HG03039 (cell line): ENCODE results near the gene EXOC6B.

Experiments used
- ATAC-seq: cut with Tn5 transposase; IDR thresholded peaks from one replicate; pipeline ENCODE4 v1.9.1; 2021; ENCODE audit warnings: mild to moderate bottlenecking, moderate library complexity; ENCODE audit not compliant: unreplicated experiment

Gene EXOC6B

DNA sequence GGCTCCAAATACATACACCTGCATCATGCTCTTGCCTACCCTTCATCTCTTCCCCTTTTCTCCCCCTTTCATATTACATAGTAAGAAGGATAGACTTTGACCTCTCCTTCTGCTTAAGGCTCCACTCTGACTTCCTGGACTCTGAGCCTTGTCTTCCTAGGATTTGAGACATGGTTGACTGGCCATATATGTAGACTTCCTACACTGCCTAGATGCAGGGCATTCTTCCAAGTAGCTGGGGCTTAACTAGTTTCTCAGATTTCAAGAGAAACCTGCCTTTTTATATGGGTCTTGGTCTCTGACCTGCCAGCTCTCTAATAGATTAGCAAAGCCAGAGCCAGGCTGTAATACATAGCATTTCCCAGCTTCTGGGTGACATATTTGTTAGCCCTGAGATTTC is 642.8 kb downstream of the EXOC6B start:
- ATAC-seq: no peak

DNA sequence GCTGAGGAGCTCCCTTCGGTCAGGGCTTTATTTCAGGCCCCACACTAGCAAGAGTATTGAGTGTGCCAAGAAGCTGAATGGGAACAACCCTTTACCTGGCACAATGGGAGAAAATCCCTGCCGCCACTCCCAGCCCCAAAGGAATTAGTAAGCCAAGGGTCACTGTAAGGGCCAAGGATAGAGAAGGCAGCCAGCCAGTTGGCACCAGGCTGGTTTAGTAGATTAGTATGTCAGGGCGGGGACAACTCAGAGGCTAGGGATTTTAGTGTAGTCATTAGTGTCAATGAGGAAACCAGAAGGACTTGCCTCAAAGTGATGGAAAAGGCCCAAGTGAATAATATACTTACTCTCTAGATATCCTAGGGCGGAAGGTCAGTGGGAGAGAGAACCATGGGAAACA is 643.3 kb downstream of the EXOC6B start:
- ATAC-seq: no peak

DNA sequence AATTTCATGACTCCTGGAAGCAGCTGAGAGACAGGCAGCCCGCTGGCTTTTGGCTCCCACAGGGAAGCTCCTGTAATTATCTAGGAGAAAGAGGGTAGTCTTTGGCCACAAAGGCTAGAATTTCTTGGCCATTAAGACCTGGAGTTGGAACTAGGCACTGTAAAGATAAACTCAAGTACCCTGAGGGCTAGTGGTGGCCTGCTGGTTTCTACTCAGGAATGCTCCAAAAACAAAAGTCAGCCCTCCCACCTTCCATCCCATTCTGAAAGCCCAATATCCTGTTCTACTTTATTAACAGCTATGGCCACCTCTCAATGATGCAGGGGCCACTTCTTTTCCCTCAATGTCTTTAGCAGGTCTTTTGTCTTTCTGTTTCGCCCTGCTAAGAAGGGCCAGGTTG is 644.2 kb downstream of the EXOC6B start:
- no peak for ATAC-seq

DNA sequence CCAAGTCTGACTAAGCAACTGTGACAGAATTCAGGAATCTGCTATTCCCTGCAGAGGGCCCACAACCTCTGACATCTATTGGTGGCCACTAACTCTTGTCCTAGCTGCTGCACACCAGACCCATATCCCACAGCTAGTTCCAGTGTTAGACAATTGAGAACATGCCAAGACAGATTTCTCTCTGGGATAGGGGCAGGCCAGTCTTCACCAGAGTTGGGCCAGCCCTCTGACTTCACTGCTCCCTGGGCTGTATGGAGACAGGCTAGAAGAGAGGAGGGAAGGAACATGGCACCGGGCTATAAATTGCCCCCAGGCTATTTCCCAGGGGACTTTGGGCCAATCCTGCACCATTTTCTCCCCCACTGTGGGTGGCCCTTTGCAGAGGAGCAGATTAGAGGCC is 645.5 kb downstream of the EXOC6B start:
- ATAC-seq: no peak

DNA sequence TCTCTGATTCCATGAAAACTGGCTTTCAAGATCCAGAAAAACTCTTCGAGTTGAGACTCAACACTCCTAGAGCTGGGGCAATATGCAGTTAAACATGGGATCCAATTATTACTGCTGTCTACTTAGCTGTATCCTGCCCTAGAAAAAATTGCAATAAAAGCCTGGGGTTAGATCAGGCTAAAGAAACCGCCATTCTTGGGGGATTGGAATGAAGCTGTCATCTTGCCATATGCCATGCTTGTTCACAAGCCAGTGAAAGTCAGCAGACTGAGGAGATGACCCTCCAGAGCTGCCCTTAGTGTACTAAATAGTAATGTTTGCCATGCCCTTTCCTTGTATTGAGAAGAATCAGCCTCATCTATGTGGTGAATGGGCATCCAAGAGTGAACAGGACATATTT is 647.3 kb downstream of the EXOC6B start:
- no peak for ATAC-seq

DNA sequence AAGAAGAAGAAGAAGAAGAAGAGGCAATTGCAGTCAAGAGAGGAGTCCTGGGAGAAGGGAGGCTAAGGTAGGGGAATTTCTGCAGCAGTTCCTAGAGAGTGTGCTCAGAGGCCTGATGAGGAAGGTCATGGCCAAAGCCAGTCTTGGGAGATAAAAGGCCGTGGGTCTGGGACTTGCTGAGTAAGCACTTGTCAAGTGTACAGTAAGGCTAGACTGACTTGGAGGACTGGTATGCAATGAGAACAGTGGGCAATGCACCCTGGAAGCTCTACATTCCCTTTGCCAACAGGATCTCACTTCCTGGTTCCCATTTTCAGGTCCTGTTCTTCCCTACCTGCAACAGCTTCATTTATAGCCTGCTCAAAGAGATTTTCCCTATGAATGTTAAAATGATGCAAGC is 649.6 kb downstream of the EXOC6B start:
- ATAC-seq: no peak

DNA sequence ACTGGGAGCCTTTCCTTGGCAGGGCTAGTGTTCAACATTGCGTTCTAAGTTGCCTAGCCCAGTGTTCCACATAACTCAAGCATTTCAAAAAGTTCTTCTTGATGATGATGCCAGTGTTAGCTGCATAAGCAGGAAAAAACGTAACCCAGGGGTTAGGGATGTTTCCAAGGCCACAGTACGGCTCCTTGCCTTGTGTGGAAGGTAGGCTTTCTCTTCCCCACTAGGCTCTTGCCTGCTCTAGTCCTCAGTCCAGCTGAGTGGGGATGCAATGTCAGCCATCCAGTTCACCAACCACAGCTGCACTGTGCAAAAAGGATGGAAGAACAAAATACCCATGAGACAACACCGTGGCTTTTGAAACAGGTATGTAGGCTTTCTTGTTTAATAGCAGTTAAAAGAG is 650.2 kb downstream of the EXOC6B start:
- no peak for ATAC-seq

DNA sequence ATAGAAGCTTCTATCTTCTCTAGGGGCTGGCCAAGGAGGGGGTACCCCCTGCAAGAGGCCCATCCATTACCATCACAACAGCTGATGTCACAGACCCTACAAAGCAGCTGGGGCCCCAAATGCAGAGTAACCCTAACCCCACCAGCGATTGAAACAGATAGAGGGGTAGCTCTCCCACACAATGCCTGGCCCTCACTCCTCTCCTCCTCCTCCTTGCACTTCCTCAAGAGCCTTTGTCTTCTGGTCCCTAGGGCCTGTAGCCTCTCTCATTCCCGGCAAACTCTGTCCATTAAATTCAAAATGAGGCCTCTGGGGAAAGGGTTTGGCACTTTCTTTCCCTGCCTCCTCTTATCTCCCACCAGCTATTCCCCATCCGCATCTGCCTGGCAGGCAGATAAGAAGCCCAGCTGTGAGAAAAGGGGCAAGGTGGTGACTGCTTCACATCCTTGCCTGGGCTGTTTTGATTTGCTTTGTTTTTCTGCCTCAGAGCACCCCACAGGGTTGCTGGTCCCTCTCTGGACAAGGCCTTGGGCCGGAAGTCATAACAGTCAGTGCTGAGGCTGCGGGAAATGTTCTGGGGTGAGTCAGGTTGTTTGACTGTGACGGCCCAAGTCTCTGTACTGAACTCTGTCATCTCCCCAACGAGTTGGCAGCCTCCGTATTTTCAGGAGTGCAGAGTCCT is 652.1 kb downstream of the EXOC6B start:
- ATAC-seq: no peak

DNA sequence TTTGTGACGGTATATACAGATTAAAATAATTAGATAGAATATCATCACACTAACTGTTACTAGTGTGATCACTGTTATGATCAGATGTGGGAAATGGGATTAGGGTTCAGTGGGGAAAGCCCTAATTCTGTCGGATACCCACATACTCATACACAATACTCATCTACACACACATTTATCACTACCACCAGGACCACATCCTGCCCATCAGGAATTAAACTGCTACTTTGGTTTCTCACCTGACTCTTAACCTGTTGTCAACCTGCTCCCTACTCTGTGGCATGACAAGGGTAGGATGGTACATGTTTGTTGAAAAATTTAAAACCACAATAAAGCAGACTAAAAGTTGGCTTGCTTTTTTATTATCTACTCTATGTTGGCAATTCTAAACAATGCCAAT is 653.4 kb downstream of the EXOC6B start:
- ATAC-seq: no peak

DNA sequence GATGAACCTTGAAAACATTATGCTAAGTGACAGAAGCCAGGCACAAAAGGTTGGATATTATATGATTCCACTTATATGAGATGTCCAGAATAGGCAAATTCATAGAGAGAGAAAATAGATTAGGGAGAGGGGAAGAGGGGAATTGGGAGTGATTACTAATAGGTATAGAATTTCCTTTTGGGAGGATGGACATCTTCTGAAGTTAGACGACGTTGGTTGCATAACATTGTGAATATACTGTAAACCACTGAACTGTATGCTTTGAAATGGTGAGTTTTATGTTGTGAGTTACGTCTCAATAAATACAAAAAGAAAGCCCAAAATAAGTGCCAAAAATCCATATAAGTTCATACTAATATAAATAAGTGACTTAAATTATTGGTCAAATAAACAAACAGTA is 659.6 kb downstream of the EXOC6B start:
- ATAC-seq: no peak

DNA sequence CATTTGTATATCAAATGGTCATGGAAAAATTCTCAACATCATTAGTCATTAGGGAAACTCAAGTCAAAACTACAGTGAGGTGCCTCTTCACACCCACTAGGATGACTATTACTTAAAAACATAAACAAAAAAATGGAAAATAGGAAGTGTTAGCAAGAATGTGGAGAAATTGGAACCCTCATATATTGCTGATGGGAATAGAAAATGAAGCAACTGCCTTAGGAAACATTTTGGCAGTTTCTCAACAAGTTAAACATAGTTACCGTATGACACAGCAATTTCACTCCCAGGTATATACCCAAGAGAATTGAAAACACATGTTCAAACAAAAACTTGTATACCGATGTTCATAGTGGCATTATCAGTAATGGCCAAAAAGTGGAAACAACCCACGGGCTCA is 660.0 kb downstream of the EXOC6B start:
- ATAC-seq: no peak

DNA sequence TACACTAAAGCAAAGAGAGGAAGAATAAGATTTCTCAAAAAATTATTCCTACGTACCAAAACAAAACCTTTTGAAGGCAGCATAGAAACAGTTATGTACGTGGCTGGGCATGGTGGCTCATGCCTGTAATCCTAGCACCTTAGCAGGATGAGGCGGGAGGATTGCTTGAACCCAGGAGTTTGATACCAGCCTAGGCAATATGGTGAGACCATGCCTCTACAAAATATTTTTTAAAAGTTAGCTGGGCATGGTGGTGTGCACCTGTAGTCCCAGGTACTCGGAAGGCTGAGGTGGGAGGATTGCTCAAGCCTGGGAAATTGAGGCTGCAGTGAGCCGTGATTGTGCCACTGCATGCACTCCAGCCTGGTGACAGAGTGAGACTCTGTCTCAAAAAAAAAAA is 663.3 kb downstream of the EXOC6B start:
- no peak for ATAC-seq

DNA sequence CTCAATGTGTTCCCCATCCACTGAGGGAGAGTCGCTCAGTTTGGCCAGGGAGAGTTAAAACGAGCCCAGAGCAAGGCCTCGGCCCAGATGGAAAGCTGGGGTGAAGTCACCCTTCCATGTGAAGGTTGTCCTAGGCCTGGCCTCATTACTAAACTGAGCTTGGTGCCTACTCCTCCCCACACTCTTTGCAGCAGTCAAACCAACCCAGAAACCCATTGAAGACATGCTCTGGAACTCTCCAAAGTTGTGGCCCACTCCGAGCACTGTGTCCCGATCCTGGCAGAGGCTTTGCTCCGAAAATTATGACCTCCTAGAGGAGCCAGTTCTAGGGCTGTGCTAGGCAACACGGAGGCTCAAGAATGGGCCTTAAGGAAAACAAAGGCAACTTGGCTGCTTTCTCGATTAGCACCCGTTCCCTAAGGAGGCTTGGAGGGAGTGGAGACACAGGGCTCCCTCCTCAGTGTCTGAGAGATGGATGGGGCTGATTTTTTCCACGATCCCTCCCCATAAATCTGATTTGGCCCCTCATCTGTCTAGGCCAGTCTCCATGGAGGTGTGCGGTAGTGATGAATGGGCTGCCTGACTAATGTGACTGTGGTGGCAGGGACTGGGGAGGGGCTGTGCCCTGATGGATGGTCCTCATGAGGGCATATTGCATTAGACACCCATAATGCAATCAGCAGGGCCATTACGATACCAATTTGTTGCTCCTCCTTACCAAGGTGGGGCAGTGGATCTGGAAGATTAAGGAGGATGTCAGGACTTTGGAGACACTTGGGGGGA is 666.4 kb downstream of the EXOC6B start:
- no peak for ATAC-seq

DNA sequence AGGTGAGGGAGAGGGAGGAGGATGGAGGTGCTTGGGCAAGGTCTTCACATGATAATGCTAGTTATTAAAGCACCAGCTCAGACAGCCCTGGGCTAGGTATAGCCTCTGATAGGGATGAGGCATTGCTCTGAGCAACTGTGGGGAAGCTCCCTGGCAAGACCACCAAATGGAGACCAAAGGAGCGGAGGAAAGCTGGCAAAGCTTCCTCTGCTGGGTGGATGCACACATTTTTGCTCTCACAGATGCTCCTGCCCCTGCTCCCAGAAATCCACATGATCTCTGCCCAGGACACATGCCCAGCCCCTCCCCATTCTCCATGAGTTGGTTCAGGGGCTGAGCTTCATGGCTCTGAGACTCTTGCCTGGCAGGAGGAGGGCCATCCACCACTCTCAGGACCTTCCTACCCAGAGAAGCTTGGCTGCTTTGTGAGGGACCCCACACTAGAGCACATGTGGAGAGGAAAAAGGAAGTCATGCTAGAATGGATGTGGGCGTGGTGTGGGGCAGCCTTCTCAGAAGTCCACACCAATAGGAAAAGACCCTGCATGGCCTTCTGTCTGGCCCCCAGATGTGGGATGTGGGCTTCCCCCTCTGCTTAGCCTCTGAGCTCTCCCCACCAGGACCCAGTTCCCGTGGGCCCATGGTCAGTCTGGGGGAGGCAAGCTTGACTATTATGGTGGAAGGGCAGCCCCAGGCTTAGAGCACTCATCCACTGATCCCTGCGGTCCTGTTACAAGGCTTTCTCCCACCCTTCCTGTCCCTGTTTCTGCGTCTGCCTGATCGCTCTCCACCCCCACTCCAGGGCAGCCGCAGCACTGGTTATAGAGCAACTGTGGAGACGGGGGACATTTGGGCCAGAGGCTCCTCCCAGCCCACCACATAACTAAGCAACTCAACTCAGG is 667.7 kb downstream of the EXOC6B start:
- ATAC-seq: no peak

DNA sequence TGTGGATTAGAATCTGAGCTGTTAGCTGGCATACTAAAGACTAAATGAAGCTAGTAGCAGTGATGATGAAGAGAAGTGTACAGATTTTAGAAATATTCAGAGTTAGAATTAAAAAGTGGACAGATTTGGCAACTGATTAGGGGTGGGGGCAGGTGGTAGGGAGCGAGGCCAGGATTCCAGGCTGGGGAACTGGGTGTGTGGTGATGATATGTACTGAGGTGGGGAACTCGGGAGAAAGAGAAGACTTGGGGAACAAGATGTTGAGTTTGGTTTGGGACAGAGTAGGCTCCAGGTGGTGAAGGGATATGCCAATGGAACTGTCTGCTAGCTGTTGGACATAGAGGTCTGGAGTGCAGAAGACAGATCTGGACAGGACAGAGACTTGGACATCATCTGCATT is 669.0 kb downstream of the EXOC6B start:
- no peak for ATAC-seq

DNA sequence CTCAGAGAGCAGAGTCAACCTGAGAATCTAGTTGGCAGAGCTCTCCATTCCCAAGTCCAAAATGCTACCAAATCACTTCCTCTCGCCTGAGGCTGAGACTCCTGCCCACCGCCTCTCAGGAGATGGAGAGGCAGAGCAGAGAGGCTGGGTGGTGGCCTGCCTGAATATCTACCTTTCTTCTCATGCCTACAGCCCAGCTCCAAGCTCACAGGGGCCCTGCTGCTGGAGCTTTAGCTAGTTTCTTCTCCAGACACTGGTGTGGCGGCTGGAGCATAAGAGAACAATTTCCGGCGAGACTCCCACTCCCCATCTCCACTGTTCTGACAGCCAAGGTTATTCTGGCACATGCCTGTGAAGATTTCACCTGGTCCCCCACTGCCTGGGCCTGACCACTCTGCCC is 670.1 kb downstream of the EXOC6B start:
- ATAC-seq: no peak

DNA sequence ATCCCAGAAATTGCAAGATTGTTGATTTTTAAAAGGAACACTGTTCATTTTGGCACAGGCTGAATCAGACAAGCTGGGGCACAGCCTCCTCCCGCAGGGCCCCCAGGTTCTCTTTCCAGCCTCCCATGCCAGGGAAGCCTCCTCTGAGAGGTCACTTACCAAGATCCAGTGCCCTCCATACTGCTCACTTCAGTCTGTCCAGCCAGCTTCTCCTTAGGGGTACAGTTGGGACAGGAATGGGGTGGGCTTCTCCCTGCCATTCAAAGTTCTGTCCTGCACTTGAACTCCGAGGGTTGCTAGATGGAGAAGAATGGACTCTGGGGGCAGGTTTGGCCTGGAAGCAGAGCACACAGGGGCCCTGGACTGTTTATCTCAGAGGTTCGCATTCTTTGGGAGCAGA is 670.7 kb downstream of the EXOC6B start:
- no peak for ATAC-seq

DNA sequence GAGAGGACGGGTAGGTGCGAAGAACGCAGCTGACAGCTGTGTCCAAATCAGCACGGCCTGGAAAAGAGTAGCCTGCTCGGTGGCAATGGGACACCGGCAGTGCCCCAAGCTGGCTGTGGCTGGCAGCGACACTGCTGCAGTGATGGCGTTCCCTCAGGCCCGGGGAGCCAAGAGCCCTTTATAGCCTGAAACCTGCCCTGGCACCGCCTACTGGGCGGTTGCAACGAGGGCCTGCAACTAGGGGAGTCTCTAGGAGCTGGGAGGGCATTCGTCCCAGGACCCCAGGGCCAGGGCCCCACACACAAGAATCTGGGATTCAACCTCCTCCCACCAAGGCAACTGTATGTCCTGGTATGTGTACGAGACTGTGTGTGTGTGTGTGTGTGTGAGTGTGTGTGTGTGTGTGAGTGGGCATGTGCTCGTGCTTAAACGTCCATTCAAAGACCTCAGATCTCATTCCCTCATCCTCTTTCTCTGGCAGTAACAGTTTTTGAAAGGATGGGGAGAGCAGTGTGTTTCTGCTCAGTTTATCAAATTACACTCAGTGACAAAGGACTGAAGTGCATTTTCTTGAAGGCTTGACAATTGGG is 671.4 kb downstream of the EXOC6B start:
- no peak for ATAC-seq

DNA sequence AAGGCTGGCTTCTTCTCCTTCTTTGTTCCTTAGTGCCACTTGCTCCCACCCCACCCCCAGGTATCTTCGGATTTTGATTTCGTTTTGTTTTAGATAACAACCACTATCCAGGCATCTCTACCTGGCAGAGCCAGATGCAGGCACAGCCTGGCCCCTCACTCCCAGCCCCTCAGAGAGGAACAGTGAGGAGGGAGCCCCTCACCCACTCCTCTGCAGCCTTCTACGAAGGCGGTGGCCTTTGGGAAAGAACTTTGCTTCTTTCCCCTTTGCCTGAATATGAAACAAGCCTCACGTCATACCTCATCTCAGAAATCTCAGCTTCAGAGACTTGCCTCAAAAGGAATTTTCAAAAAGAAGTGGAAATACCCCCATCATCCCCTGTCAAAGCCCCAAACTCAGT is 671.9 kb downstream of the EXOC6B start:
- no peak for ATAC-seq

DNA sequence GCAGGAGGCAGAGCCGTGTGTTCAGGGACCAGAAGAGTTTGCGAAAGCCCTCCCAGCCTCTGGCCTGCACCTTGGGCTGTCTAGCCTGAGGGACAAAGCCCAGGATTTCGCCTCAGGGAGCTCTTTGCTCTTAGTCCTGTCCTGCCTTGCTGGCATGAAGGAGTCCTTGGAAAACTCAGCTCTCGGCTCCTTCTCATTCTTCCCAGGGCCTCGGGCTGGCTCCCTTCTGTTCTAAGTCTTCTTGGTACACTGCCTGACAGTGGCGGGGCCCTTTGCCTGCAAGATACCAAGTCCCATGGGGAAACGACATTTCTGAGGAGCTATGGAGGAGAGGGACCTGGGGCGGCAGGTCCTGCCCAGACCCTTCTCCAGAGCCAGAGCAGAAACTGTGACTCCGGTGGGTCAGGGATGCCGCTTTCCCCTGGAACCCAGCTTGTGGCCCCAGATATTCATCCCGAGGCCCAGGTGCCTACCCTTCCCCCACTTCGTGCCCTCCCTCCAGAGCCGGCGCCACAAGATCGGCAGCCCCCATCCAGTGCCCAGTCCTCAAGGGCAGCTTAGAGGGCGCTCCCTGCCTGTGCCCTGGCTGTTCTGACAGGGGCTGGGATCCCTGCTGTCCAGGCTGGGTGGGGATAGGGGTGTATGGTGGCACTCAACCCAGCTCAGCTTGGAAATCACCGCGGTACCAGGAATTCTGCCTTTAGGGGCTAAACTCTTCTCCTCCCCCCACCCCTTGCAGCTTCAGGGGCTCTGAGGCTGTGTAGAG is 672.6 kb downstream of the EXOC6B start:
- ATAC-seq: no peak
